GM23248 (cell line): ENCODE measurements around the gene PDE4C.

Experiments used
- EZH2 ChIP-seq: fragments of 200-600 bp; sonication (generic); IDR thresholded peaks from 2 replicates; pipeline ENCODE4 v1.6.1; 2018; ENCODE audit warnings: antibody characterized with exemption, mild to moderate bottlenecking; ENCODE audit not compliant: insufficient read depth, poor library complexity, severe bottlenecking
- EZH2phosphoT487 ChIP-seq: fragments of 200-600 bp; sonication (generic); IDR thresholded peaks from 2 replicates; pipeline ENCODE4 v1.6.1; 2018; ENCODE audit warnings: antibody characterized with exemption, moderate library complexity, mild to moderate bottlenecking, low read depth; ENCODE audit not compliant: insufficient read depth

DNA sequence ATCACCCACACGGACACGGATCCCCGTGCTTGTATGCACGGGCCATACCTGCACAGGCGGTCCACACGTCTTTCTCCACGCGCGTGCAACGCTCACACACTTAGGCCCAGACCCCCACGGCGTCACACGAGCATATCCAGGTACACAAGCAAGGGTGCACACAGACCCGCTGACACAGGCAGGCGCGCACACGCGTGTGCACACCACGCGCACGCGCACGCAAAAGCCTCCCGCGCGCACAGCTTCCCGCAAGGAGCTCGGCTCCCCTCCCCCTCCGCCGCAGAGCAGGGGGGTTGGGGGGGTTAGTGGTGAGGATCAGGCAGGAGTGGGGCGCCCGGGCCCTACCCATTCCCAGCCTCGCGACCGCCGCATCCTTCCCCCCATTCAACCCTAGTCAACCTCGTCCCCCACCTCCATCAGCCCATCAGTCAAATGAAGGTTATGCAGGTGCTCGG lies 22.8 kb downstream of the PDE4C start:
- TF ChIP-seq EZH2phosphoT487, result no peak
- no peak for TF ChIP-seq EZH2
